Trophoblast cell (in vitro differentiated cells and primary cell): ENCODE measurements around the gene NKAIN1.
"Not testable (repeated sequence)": the region's sequence is repeated elsewhere in the genome, so short reads cannot be mapped to it uniquely, and the experiment has no call there.

Source experiments
- DNase-seq, 2 donors: peaks; one replicate each; pipeline ENCODE4 v3.0.0-alpha.2; 2016
- H2AFZ ChIP-seq: 2 replicates; pipeline ENCODE4 v1.6.1; 2013; ENCODE audit warnings: low read length, moderate library complexity, mild to moderate bottlenecking; ENCODE audit not compliant: insufficient read depth, poor library complexity
- H2AK5ac ChIP-seq: 2 replicates; pipeline ENCODE4 v1.6.1; 2013; ENCODE audit warnings: mild to moderate bottlenecking, low read length
- H2BK120ac ChIP-seq: 2 replicates; pipeline ENCODE4 v1.6.1; 2013; ENCODE audit warnings: low read length, mild to moderate bottlenecking, moderate library complexity; ENCODE audit not compliant: insufficient read depth, poor library complexity
- H2BK12ac ChIP-seq: 2 replicates; pipeline ENCODE4 v1.6.1; 2013; ENCODE audit warnings: mild to moderate bottlenecking, low read length, moderate library complexity
- H2BK5ac ChIP-seq: 2 replicates; pipeline ENCODE4 v1.6.1; 2013; ENCODE audit warnings: low read length, low read depth, moderate library complexity, mild to moderate bottlenecking; ENCODE audit not compliant: poor library complexity
- H3K14ac ChIP-seq: 2 replicates; pipeline ENCODE4 v1.6.1; 2013; ENCODE audit warnings: mild to moderate bottlenecking, low read length
- H3K18ac ChIP-seq: 2 replicates; pipeline ENCODE4 v1.6.1; 2013; ENCODE audit warnings: mild to moderate bottlenecking, low read length
- H3K23ac ChIP-seq: 2 replicates; pipeline ENCODE4 v1.6.1; 2013; ENCODE audit warnings: low read length
- H3K27ac ChIP-seq: 2 replicates; pipeline ENCODE4 v1.5.1; 2013; ENCODE audit warnings: low read depth, mild to moderate bottlenecking, inconsistent platforms, low read length, moderate library complexity
- H3K27me3 ChIP-seq: 2 replicates; pipeline ENCODE4 v1.6.1; 2013; ENCODE audit warnings: inconsistent platforms, mild to moderate bottlenecking, low read length, moderate library complexity; ENCODE audit not compliant: insufficient read depth
- H3K36me3 ChIP-seq, 2 experiments: 1 replicate in 1 of 2; 2 replicates in 1 of 2; pipeline ENCODE4 v1.6.1; 2013; ENCODE audit warnings: low read length in 2 of 2, mild to moderate bottlenecking in 2 of 2, moderate library complexity in 1 of 2; ENCODE audit not compliant: insufficient read depth in 2 of 2, control insufficient read depth in 1 of 2
- H3K4ac ChIP-seq: 2 replicates; pipeline ENCODE4 v1.6.1; 2013; ENCODE audit warnings: low read depth, mild to moderate bottlenecking, low read length, moderate library complexity
- H3K4me1 ChIP-seq, 2 experiments: 1 replicate in 1 of 2; 2 replicates in 1 of 2; pipeline ENCODE4 v1.6.1; 2013; ENCODE audit warnings: low read length in 2 of 2, mild to moderate bottlenecking in 2 of 2, moderate library complexity in 1 of 2; ENCODE audit not compliant: insufficient read depth in 2 of 2, control insufficient read depth in 1 of 2
- H3K4me2 ChIP-seq: 2 replicates; pipeline ENCODE4 v1.6.1; 2013; ENCODE audit warnings: inconsistent platforms, mild to moderate bottlenecking, low read length, moderate library complexity
- H3K4me3 ChIP-seq: 2 replicates; pipeline ENCODE4 v1.5.1; 2013; ENCODE audit warnings: mild to moderate bottlenecking, low read depth, low read length, inconsistent platforms
- H3K79me1 ChIP-seq: one replicate; pipeline ENCODE4 v1.6.1; 2013; ENCODE audit warnings: low read length
- H3K79me2 ChIP-seq: 2 replicates; pipeline ENCODE4 v1.6.1; 2013; ENCODE audit warnings: low read length, mild to moderate bottlenecking; ENCODE audit not compliant: control insufficient read depth, insufficient read depth, poor library complexity
- H3K9ac ChIP-seq: 2 replicates; pipeline ENCODE4 v1.6.1; 2013; ENCODE audit warnings: mild to moderate bottlenecking, low read length
- H3K9me3 ChIP-seq: 2 replicates; pipeline ENCODE4 v1.6.1; 2013; ENCODE audit warnings: low read depth, mild to moderate bottlenecking, control low read depth, inconsistent platforms, low read length; ENCODE audit not compliant: insufficient read depth
- H4K12ac ChIP-seq: 2 replicates; pipeline ENCODE4 v1.6.1; 2013; ENCODE audit warnings: low read depth, mild to moderate bottlenecking, low read length, moderate library complexity
- H4K8ac ChIP-seq: 2 replicates; pipeline ENCODE4 v1.6.1; 2013; ENCODE audit warnings: low read depth, mild to moderate bottlenecking, low read length, moderate library complexity
- H4K91ac ChIP-seq: one replicate; pipeline ENCODE4 v1.6.1; 2013; ENCODE audit warnings: low read depth, mild to moderate bottlenecking, low read length, moderate library complexity
- WGBS: extraction: QIAGEN DNeasy Blood & Tissue Kit; methylation state at CpG from one replicate; pipeline ENCODE4 v1.1.7; 2013; ENCODE audit warnings: missing lambda C conversion rate; ENCODE audit not compliant: insufficient read length, insufficient coverage; ENCODE audit errors: extremely low coverage; 5-methylcytosine and 5-hydroxymethylcytosine counted together

NKAIN1 gene

GRCh38 chr1:31137873-31138272 is 101.8 kb downstream of the NKAIN1 start:
- not testable (repeated sequence) for H4K8ac ChIP-seq, DNase-seq, H3K23ac ChIP-seq, H3K14ac ChIP-seq, H3K9ac ChIP-seq, H3K79me2 ChIP-seq, H4K12ac ChIP-seq, H3K4me3 ChIP-seq, H3K27ac ChIP-seq, H3K79me1 ChIP-seq, H2BK120ac ChIP-seq, H3K9me3 ChIP-seq, H3K36me3 ChIP-seq, H2BK5ac ChIP-seq, H2AFZ ChIP-seq, H4K91ac ChIP-seq, H3K4me2 ChIP-seq, H3K4ac ChIP-seq, H3K18ac ChIP-seq, H3K4me1 ChIP-seq, H2BK12ac ChIP-seq, H3K27me3 ChIP-seq, H2AK5ac ChIP-seq
- no CpG with 5 or more reads among the region's 3 CpGs for WGBS

GRCh38 chr1:31135973-31136600 is 103.6 kb downstream of the NKAIN1 start:
- H3K18ac ChIP-seq, result no peak overlapping the region
- DNase-seq, result no peak
- no peak overlapping the region for H3K9ac ChIP-seq
- H2BK120ac ChIP-seq, result no peak overlapping the region
- H3K4me3 ChIP-seq, result no peak overlapping the region
- no peak overlapping the region for H3K4me2 ChIP-seq
- no peaks in the 10 kb centered on the region for H3K36me3 ChIP-seq
- H3K14ac ChIP-seq, result no peak overlapping the region
- H2AFZ ChIP-seq, result no peak overlapping the region
- H3K9me3 ChIP-seq, result peaks cover 7% of the 10 kb centered on the region
- H2AK5ac ChIP-seq, result no peak overlapping the region
- peaks cover 2% of the 10 kb centered on the region for H3K79me1 ChIP-seq
- no CpG with 5 or more reads among the region's 2 CpGs for WGBS
- no peak overlapping the region for H4K8ac ChIP-seq
- no peak overlapping the region for H3K4ac ChIP-seq
- H3K27me3 ChIP-seq, result no peaks in the 10 kb centered on the region
- no peak overlapping the region for H3K27ac ChIP-seq
- H3K4me1 ChIP-seq, result peaks cover 3 to 6% of the 10 kb centered on the region in 2 experiments
- H4K91ac ChIP-seq, result no peak overlapping the region
- H2BK12ac ChIP-seq, result no peak overlapping the region
- no peaks in the 10 kb centered on the region for H3K79me2 ChIP-seq
- no peak overlapping the region for H4K12ac ChIP-seq
- H2BK5ac ChIP-seq, result no peak overlapping the region
- H3K23ac ChIP-seq, result no peak overlapping the region

- Histone ChIP-seq H3K18ac (no peak overlapping the region), H3K36me3 (no peaks in the 10 kb centered on the region), H3K4me1 (peaks cover 0 to 3% of the 10 kb centered on the region in 2 experiments), H3K23ac (no peak overlapping the region), H4K91ac (no peak overlapping the region), H3K27ac (peak overlapping the region; percentile 17), H3K4ac (no peak overlapping the region), H3K27me3 (no peaks in the 10 kb centered on the region), H3K4me3 (no peak overlapping the region), H3K9me3 (peaks cover 7% of the 10 kb centered on the region), H4K12ac (no peak overlapping the region), H2AFZ (no peak overlapping the region), H2BK5ac (no peak overlapping the region), H4K8ac (no peak overlapping the region), H3K4me2 (no peak overlapping the region), H3K9ac (no peak overlapping the region), H3K79me2 (no peaks in the 10 kb centered on the region), H2BK120ac (no peak overlapping the region), H2BK12ac (no peak overlapping the region), H3K14ac (no peak overlapping the region), H2AK5ac (no peak overlapping the region), H3K79me1 (no peaks in the 10 kb centered on the region)
- no CpG with 5 or more reads among the region's 7 CpGs for WGBS
- peak in 1 of 2 donors; percentile 29 for DNase-seq
Measured at GRCh38 chr1:31133368-31133767, 106.3 kb downstream of the NKAIN1 start.
